GM12892 (cell line): ENCODE data around the gene EXOSC7.

ENCODE experiments used
- POLR2A ChIP-seq: IDR thresholded peaks from 2 replicates; pipeline ENCODE4 v1.6.1; 2011; ENCODE audit warnings: low read depth, low read length, control low read depth
- POLR2AphosphoS5 ChIP-seq: IDR thresholded peaks from 2 replicates; pipeline ENCODE4 v1.6.1; 2011; ENCODE audit warnings: low read depth, low read length, control low read depth
- TAF1 ChIP-seq: IDR thresholded peaks from 2 replicates; pipeline ENCODE4 v1.6.1; 2011; ENCODE audit warnings: low read depth, mild to moderate bottlenecking, control low read depth, low read length, borderline replicate concordance

DNA sequence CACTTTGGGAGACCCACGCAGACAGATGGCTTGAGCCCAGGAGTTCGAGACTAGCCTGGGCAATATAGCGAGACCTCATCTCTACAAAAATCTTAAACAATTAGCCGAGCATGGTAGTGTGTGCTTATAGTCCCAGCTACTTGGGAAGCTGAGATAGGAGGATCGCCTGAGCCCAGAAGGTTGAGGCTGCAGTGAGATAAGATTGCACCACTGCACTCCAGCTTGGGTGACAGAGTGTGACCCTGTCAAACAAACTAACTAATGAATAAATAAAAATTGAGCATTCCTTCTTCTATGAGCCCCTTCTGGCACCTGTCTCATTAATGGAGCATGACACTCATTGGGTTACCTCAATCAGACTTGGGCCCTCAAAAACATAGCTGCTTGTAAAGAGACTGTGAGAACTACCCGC lies 7.6 kb upstream of the EXOSC7 start:
- TF ChIP-seq POLR2A (no peak), POLR2AphosphoS5 (no peak), TAF1 (no peak)
